Kasumi-1 (cell line): ENCODE measurements around the gene ATOSB.

Experiments used
- DNase-seq, 2 experiments: peaks; one replicate each; lab custom pipeline; 2025; lab: John Stamatoyannopoulos, UW

ATOSB gene

GRCh38 chr9:35054185-35054835 is 61.4 kb downstream of the ATOSB start:
- DNase-seq, result no peak
